Measurements from ENCODE around the gene RAB25.

The RAB25 gene

GRCh38 chr1:156117414-156118176 lies 56.6 kb downstream of the RAB25 start:
- no peak for DNase-seq (ENCODE audit: low spot score)

GRCh38 chr1:156118177-156118868 lies 57.4 kb downstream of the RAB25 start:
- DNase-seq (ENCODE audit: low spot score): no peak

- no peak for DNase-seq (ENCODE audit: low spot score)
These were observed 58.7 kb downstream of the RAB25 start for GRCh38 chr1:156119503-156120209.
